ENCODE measurements around the gene SCFD2.

- TF ChIP-seq GATA3 (IDR thresholded peaks at IDR 0.05; ENCODE audit: low read depth, low read length) (no peak), GATA2 (IDR thresholded peaks at IDR 0.05; ENCODE audit: low read depth, low read length) (no peak)
Observed at GRCh38 chr4:53377319-53378170, 11.7 kb upstream of the SCFD2 start, which contains the start of gene FIP1L1.

All from SH-SY5Y (cell line).